Measurements from ENCODE around the gene CHST14. TPM values are rescaled to one million over a fixed set of nuclear protein-coding genes. Genes with fewer than 3 reads are reported as not detected.

The CHST14 gene
- total RNA-seq, 2 experiments from 2014 or later: 5.7 to 7.1 TPM

DNA sequence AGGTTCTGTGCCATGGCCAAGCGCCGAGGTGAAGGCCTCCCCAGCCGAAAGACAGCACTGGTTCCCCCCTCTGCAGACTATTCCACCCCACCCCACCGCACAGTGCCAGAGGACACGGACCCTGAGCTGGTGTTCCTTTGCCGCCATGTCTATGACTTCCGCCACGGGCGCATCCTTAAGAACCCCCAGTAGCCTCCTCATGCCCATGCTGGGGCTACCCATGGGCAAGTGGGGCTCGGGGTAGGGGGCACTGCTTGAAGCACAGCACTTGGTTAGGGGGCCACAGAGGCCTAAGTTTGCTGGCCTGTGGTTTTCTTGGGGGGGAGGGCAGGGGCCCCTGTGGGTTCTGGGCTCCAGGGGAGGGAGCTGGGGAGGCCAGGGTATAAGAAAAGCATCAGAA, 4.8 kb upstream of the CHST14 start:
- Mint-ChIP-seq H3K4me3 (no peak overlapping the region), H3K4me1 (peaks cover 34% of the 10 kb centered on the region), H3K27me3 (no peaks in the 10 kb centered on the region), H3K27ac (no peak overlapping the region), H3K36me3 (peaks cover 2% of the 10 kb centered on the region), H3K9me3 (no peaks in the 10 kb centered on the region)
- DNase-seq: no peak

GRCh38 chr15:40466426-40467260, 4.1 kb upstream of the CHST14 start:
- DNase-seq: no peak
- Mint-ChIP-seq H3K4me1 (peaks cover 35% of the 10 kb centered on the region), H3K9me3 (no peaks in the 10 kb centered on the region), H3K4me3 (no peak overlapping the region), H3K27me3 (no peaks in the 10 kb centered on the region), H3K36me3 (peaks cover 3% of the 10 kb centered on the region), H3K27ac (peak overlapping the region; percentile 25)

DNA sequence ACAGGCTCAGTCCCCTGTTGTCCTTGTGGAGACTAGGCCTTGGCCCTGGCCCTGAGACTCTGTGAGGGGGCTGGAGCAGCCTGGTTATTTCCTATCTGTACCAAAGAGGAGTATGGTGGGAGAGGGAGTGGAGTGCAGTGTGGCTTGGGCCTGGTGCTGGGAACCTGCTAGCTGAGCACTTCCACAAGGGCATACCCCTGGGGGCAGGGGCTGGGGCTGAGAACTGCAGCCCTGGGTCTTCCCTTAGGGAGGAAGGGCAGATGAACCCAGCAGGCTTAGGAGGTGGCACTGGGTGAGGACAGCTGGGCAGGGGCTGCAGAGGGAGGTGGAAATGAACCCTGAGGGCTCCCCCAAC, 3.5 kb upstream of the CHST14 start:
- Mint-ChIP-seq H3K36me3 (peaks cover 5% of the 10 kb centered on the region), H3K4me3 (no peak overlapping the region), H3K9me3 (no peaks in the 10 kb centered on the region), H3K27me3 (no peaks in the 10 kb centered on the region), H3K4me1 (peaks cover 41% of the 10 kb centered on the region), H3K27ac (peak overlapping the region; percentile 21)
- no peak for DNase-seq

DNA sequence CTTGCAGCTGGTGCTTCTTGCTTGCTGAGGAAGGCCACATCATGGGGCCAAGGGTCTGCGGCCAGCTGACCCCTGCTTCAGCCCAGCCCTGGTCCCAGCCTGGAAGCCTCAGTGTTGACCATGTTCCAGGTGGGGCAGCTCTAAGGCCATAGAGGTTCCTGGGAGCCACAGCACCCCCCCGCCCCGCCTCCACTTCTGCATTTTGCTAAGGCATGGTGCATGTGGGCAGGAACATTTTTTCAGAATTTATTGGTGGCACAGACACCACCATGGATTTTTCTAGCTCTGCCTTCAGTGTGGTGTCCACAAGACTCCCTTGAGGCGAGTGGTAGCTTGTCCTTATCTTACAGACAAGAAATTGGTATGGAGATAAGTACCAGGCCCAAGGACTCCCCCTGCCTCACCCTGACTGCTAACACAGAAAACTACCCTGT, 1.9 kb upstream of the CHST14 start:
- no peak for DNase-seq
- Mint-ChIP-seq H3K36me3 (peaks cover 5% of the 10 kb centered on the region), H3K27me3 (no peaks in the 10 kb centered on the region), H3K4me3 (no peak overlapping the region), H3K4me1 (peaks cover 41% of the 10 kb centered on the region), H3K27ac (no peak overlapping the region), H3K9me3 (no peaks in the 10 kb centered on the region)

GRCh38 chr15:40469776-40470390, 901 bp upstream of the CHST14 start:
- Mint-ChIP-seq H3K27me3 (no peaks in the 10 kb centered on the region), H3K4me1 (peaks cover 38% of the 10 kb centered on the region), H3K9me3 (no peaks in the 10 kb centered on the region), H3K4me3 (no peak overlapping the region), H3K27ac (peak overlapping the region; percentile 43), H3K36me3 (peaks cover 5% of the 10 kb centered on the region)
- no peak for DNase-seq

DNA sequence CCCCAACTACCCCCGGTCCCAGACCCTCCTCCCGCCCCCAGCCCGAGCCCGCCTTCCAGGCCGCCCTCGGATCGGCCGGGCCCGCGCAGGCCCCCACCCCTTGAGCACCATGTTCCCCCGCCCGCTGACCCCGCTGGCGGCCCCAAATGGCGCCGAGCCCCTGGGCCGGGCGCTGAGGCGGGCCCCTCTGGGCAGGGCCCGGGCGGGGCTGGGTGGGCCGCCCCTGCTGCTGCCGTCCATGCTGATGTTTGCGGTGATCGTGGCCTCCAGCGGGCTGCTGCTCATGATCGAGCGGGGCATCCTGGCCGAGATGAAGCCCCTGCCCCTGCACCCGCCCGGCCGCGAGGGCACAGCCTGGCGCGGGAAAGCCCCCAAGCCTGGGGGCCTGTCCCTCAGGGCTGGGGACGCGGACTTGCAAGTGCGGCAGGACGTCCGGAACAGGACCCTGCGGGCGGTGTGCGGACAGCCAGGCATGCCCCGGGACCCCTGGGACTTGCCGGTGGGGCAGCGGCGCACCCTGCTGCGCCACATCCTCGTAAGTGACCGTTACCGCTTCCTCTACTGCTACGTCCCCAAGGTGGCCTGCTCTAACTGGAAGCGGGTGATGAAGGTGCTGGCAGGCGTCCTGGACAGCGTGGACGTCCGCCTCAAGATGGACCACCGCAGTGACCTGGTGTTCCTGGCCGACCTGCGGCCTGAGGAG, 472 bp downstream of the CHST14 start:
- DNase-seq: peak; percentile 25
- peak overlapping the region; percentile 71 for H3K27ac Mint-ChIP-seq
- no peaks in the 10 kb centered on the region for H3K27me3 Mint-ChIP-seq
- H3K36me3 Mint-ChIP-seq: peaks cover 3% of the 10 kb centered on the region
- H3K4me1 Mint-ChIP-seq: peaks cover 29% of the 10 kb centered on the region
- H3K9me3 Mint-ChIP-seq: no peaks in the 10 kb centered on the region
- peak overlapping the region; percentile 85 for H3K4me3 Mint-ChIP-seq

GRCh38 chr15:40471808-40472150, 995 bp downstream of the CHST14 start:
- Mint-ChIP-seq H3K9me3 (no peaks in the 10 kb centered on the region), H3K4me1 (peaks cover 25% of the 10 kb centered on the region), H3K36me3 (peaks cover 3% of the 10 kb centered on the region), H3K4me3 (peak overlapping the region; percentile 85), H3K27ac (peak overlapping the region; percentile 71), H3K27me3 (no peaks in the 10 kb centered on the region)
- DNase-seq: no peak

- no peak for DNase-seq
- Mint-ChIP-seq H3K4me3 (peak overlapping the region; percentile 85), H3K4me1 (peaks cover 24% of the 10 kb centered on the region), H3K36me3 (peaks cover 3% of the 10 kb centered on the region), H3K27me3 (no peaks in the 10 kb centered on the region), H3K27ac (no peak overlapping the region), H3K9me3 (no peaks in the 10 kb centered on the region)
Measured at GRCh38 chr15:40472171-40472727, 1.5 kb downstream of the CHST14 start.

GRCh38 chr15:40474581-40474980, 3.8 kb downstream of the CHST14 start:
- peak overlapping the region; percentile 10 for H3K27ac Mint-ChIP-seq
- H3K36me3 Mint-ChIP-seq: peaks cover 3% of the 10 kb centered on the region
- H3K27me3 Mint-ChIP-seq: no peaks in the 10 kb centered on the region
- no peaks in the 10 kb centered on the region for H3K9me3 Mint-ChIP-seq
- H3K4me3 Mint-ChIP-seq: no peak overlapping the region
- DNase-seq: no peak
- peaks cover 12% of the 10 kb centered on the region for H3K4me1 Mint-ChIP-seq

- H3K27me3 Mint-ChIP-seq: no peaks in the 10 kb centered on the region
- H3K27ac Mint-ChIP-seq: no peak overlapping the region
- no peaks in the 10 kb centered on the region for H3K36me3 Mint-ChIP-seq
- H3K4me1 Mint-ChIP-seq: no peaks in the 10 kb centered on the region
- no peak for DNase-seq
- no peaks in the 10 kb centered on the region for H3K9me3 Mint-ChIP-seq
- H3K4me3 Mint-ChIP-seq: no peak overlapping the region
Measured at GRCh38 chr15:40477642-40478327, 7.0 kb downstream of the CHST14 start.

DNA sequence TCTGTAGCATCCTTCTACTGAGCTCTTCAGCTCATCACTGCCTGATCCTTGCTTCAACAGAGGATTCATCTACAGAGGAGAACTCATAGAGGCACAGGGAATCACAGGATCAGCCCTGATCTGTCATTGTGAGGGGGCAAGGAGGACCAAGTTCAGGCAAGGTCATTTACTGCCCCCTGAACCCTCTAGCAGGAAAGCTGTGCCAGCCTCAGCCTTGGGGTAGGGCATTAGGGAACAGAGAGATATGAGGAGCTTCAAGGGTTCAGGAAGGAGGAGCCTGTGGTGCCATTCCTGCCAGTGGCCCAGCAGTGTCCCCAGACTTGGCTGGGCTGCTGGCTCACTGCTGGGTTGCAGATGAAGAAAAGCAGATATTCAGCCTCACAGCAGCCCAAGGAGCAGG, 8.2 kb downstream of the CHST14 start:
- DNase-seq: no peak
- no peaks in the 10 kb centered on the region for H3K27me3 Mint-ChIP-seq
- H3K4me1 Mint-ChIP-seq: no peaks in the 10 kb centered on the region
- no peaks in the 10 kb centered on the region for H3K9me3 Mint-ChIP-seq
- no peak overlapping the region for H3K4me3 Mint-ChIP-seq
- no peak overlapping the region for H3K27ac Mint-ChIP-seq
- H3K36me3 Mint-ChIP-seq: no peaks in the 10 kb centered on the region

DNA sequence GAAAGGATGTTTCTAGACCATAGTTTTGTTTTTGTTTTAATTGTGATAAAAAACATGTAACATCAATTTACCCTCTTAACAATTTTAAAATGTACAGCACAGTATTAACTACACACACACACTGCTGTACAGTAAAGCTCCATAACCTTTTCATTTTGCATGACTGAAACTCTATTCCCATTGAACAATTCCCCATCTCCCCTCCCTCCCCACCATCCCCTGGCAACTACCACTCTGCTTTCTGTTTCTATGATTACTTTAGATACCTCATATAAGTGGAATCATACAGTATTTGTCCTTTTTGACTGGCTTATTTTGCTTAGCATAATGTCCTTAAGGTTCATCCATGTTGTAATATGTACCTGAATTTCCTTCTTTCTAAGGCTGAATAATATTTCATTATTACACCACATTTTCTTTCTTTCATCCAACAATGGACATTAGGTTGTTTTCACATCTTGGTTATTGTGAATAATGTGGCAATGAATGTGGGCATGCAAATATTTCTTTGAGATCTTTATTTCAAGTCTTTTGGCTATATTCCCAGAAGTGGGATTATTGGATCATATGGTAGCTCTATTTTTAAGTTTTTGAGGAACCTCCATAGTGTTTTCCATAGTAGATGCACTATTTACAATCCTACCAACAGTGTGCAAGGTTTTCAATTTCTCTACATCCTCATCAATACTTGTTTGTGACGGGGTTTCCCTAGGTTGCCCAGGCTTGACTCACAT, 10.7 kb downstream of the CHST14 start:
- no peaks in the 10 kb centered on the region for H3K9me3 Mint-ChIP-seq
- H3K27me3 Mint-ChIP-seq: no peaks in the 10 kb centered on the region

GRCh38 chr15:40483919-40484318, 13.1 kb downstream of the CHST14 start:
- DNase-seq: no peak
- no peaks in the 10 kb centered on the region for H3K9me3 Mint-ChIP-seq
- H3K4me3 Mint-ChIP-seq: no peak overlapping the region
- no peak overlapping the region for H3K27ac Mint-ChIP-seq
- H3K36me3 Mint-ChIP-seq: no peaks in the 10 kb centered on the region
- no peaks in the 10 kb centered on the region for H3K4me1 Mint-ChIP-seq
- no peaks in the 10 kb centered on the region for H3K27me3 Mint-ChIP-seq

More for the DNA sequence above, 10.7 kb downstream of the CHST14 start:
- Mint-ChIP-seq H3K36me3 (no peaks in the 10 kb centered on the region), H3K4me3 (no peak overlapping the region), H3K27ac (no peak overlapping the region), H3K4me1 (no peaks in the 10 kb centered on the region)
- DNase-seq: no peak

DNA sequence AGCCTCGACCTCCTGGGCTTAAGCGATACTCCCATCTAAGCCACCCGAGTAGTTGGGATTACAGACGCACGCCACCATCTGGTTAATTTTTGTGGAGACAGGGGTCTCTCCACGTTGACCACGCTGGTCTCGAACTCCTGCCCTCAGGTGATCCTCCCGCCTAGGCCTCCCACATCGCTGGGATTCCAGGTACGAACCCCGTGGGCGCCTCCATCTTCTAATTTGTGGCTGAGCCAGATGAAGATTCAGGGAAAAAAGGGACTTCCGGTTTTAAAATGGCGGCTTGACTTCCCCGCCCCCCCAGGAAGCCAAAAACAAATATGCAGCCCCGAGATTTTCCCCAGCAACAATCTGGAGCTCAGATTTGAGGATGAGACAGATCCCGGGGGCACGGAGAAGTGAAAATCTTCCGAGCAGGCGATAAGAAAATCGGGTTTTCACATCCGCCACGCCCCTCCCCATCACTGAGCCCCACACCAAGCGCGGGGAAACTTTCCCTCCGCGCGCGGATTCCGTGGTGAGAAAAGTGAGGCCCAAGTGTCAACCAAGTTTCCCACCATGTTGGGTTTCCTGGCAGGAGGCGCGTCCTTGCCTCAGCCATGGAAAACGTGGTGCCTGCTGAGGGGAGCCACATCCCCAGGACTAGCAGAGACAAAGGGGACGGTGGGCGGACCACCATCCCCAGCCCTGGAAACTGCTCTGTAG, 15.4 kb downstream of the CHST14 start:
- Mint-ChIP-seq H3K27ac (no peak overlapping the region), H3K4me3 (no peak overlapping the region), H3K36me3 (no peaks in the 10 kb centered on the region), H3K4me1 (no peaks in the 10 kb centered on the region), H3K27me3 (no peaks in the 10 kb centered on the region), H3K9me3 (no peaks in the 10 kb centered on the region)
- DNase-seq: no peak
